CD4-positive, alpha-beta T cell treated with Interleukin-4 for 1 hour (primary cell): ENCODE data around the gene BRINP1.

Source experiments
- DNase-seq, 2 donors: peaks; one replicate each; pipeline ENCODE4 v3.0.0-alpha.2; 2020 to 2022

BRINP1 gene

GRCh38 chr9:119273984-119274665 is 95.1 kb downstream of the BRINP1 start:
- DNase-seq: no peak

GRCh38 chr9:119273325-119273904 is 95.8 kb downstream of the BRINP1 start:
- DNase-seq: no peak

GRCh38 chr9:119272500-119273211 is 96.6 kb downstream of the BRINP1 start:
- DNase-seq: no peak

DNA sequence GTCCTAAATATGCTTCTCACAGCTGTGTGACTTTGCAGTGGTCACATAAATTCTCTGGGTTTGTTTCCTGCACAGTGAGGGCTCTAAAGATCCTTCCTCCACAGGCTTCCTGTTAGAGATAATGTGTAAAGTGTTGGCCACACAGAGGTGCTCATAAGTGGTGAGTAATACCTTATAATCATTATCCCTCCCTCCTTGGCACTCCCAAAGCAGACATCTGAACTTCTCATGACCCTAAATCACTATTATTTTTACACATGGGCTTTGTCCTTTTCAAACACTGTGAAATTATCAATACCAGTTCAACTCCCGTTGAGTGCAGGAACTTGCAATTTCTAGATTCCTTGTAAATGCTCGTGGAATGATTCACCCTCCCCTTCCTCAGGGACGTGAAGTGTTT is 100.2 kb downstream of the BRINP1 start:
- DNase-seq: no peak

GRCh38 chr9:119264165-119264564 is 105.1 kb downstream of the BRINP1 start:
- no peak for DNase-seq

DNA sequence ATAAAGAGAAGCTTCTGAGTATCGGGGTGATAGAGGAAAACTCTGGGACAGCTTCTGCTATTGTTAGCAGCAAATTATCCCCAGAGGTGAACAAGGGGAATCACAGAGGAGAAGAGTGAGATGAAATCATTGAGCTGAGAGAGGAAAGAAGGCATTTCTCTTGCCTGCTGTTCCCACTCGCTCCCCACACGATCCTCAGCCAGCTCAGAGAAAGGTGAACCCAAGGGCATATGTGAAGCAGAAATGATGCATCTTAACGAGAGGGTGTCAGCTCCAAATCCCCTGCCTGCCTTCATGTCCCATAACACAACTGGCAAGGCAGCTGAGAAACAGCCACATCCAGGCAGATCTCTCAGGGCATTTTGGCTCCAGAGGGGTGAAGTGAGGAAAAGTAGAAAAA is 111.6 kb downstream of the BRINP1 start:
- DNase-seq: no peak

DNA sequence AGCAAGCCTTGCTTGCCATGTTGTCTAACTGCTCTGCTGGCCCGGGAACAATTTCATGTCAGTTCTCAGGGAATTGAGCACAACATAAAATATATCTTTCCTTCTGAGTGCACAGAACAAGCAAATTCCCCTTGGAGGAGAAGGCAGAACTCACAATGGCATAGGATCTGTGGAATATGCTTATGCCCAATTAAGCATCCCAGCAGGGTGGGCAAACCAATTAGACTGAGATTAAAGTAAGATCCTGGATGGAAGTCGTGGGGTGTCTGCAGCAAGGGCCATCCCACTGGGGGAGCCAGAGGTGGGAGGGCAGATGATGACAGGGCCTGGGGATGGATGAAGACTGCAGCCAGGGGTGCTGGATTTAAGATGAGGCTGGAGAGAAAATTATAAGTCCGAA is 114.1 kb downstream of the BRINP1 start:
- no peak for DNase-seq

- no peak for DNase-seq
Observed at GRCh38 chr9:119252671-119253299, 116.5 kb downstream of the BRINP1 start.

DNA sequence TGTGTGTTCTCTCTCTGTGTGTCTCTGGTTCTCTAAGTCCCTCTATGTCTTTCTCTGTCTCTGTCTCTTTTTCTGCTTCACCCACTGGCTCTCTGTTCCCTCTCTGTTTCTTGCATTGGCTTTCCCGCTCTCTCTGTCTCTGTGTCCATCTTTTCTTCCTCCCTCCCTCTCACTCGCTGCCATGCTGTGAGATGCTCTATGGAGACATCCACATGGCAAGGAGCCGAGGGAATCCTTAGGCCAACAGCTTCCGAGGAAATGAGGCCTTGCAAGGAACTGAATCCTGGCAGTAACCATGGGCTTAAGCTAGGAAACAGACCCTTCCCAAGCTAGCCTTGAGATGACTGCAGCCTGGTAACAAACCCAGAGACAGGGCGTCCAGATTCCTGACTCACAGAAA is 117.3 kb downstream of the BRINP1 start:
- no peak for DNase-seq

DNA sequence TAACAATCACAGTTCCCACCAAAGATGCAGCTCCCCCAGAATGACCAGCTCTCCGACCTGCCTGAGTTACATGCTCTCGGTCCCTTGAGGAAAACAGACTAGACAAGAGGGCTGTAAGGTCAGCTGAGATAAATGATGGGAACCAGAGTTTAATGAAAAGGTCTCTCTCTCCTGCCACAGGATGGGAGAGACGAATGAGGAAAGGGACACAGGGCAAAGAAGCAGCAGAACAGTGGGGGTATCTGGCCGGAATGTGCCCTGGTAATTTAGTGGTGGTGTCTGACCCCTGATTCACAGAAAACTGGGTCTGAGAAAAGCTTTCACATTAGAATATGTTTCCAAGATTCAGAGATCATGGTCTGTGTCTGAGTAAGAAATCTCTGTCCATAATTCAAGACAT is 118.5 kb downstream of the BRINP1 start:
- DNase-seq: no peak

- no peak for DNase-seq
Observed at GRCh38 chr9:119240546-119240945, 128.7 kb downstream of the BRINP1 start.

DNA sequence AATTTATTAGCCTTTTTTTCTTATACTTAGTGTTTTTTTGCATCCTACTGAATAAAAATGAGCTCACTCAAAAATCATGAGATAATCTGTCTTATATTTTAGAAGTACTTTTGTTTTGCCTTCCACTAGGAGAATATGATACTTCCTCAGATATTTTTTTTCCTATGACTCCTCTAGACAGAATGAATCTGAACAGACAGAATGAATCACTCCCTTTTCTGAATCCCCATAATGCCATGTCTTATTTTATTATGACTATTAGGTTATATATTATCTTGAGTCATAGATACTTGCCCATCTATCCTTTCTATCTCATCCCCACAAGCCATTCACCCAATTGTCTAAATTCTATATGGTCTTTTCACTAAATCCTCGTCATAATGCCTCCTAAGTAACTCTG is 134.6 kb downstream of the BRINP1 start:
- DNase-seq: no peak

DNA sequence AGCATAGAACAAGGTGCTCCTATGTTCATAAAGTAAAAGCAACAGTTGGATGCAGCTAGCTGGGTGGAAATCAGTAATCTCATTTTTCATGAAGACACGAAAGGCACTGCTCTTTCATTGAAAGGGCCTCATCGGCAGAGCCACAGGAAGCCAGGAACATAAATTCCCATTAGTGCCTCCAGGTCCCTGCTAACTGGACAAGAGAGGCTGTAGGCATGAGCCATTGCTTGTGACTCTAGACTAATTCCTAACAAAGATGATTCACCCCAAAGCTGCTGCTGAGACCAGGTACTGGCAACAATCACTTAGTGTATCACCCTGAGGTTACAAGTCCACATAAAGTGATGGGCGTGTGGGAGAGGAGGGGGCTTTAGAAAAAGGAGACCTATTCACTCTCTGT is 141.8 kb downstream of the BRINP1 start:
- DNase-seq: no peak

DNA sequence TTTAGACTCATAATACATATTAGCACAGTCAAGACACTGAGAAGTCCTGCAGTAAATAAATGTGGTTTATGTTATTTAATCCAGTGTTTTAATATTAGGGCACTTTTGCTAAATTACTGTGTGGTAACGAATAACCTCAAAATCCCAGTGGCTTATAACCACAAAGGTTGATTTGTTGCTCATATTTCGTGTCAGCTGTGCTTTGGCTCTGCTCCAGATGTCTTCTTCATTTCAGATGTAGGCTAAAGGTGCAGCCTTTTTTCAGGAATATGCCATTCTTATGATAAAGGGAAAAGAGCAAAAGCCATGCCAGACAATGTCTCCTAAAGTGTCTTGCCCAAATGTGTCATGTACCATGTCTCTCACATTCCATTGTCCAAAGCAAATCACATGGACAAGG is 144.8 kb downstream of the BRINP1 start:
- no peak for DNase-seq

GRCh38 chr9:119221276-119221675 is 148.0 kb downstream of the BRINP1 start:
- no peak for DNase-seq

GRCh38 chr9:119218293-119218692 is 150.9 kb downstream of the BRINP1 start:
- DNase-seq: no peak

DNA sequence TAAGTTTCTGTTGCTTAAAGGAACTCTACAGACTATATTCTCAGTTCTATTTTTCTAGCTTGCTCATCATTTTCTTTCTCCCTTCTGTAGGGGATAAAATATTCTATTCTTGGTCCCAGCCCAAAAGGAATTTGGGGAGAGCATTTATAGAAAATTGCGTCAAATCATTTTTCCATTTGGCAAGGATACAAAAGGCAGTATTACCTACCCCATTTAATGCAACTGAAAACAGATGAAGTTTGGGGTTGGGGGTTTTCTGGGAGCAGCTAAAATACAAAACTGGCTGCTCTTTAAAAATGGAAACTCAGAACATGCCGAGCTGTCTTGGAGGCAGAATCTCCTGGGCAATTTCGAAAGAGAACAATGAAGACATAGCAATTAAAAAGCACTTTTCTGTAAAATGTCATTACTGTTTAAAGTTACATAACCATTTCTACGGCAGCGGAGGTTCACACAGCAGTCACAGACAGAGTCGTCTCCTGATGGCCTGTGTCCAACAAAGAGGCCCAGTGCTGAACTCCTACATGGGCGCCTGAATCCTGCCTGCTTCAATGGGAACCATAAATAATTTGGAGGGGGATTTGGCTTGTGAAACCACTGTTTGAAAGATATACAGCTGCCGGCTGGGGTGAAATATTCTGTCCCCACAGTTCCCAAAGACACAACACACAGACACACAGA is 152.4 kb downstream of the BRINP1 start:
- no peak for DNase-seq

DNA sequence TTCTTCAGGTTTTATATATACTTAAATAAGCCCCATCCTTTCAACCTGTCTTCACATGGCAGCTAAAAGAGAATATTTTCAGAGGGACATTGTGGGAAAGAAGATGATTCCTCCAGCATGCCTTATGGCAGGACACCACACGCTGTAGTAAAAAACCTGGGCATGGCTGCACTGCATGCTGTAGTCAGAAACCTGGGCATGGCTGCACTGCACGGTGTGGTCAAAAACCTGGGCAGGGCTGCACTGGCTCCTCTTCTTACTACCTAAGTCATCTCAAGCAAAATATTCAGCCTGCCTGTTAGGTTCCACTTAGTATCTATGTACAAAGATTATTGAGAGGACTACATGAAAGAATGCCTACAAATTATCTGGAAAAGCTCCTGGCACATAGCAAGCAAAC is 153.6 kb downstream of the BRINP1 start:
- no peak for DNase-seq

DNA sequence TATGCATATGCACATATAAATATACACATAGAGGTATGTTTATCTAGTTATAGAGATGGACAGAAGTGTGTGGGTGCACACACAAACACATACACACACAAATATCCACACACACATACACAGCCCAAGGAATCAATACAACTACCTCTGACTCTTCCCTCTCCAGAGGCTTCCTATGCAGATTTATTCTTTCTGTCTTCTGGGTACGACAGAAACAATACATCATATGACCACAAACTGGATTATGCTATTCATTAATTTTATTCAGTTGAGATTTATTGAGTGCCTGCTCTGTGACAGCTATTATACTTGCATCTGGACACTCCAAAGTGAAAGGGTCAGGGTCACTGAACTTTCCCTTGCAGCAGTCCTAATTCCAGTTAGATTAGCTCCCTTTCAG is 155.8 kb downstream of the BRINP1 start:
- no peak for DNase-seq

DNA sequence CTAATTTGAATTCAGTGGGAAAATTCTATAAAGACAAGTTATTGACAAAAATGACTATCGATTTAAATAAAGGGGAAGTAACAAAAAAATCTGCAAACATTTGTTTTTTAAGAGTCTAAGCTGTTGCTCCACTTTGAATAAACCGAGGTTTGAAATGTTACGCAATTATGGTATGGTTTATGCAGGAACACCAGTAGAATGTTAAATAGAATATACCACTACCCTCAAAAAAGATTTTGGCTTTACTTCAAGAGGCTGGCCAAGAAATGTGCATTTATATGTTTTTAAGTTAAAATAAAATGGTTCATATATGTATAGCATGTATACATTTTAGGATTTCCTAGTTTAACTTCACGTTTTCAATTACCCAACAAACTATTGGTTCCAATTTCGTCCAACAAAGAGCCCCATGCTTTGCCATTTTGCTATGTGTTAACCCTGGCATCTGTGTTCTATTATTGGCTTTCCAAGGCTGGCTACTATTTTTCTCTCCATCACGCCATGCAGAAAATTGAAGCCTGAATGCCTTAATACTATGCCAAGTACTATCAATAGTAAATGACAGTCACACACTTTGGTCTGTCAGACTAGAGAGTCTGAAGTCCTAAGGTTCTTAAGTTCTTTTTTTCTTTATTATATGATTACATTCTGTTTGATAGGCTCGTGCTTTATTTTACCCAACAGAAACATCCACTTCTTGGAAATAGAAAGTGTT is 171.2 kb downstream of the BRINP1 start:
- no peak for DNase-seq

- DNase-seq: no peak
Observed at GRCh38 chr9:119195521-119195920, 173.7 kb downstream of the BRINP1 start.

DNA sequence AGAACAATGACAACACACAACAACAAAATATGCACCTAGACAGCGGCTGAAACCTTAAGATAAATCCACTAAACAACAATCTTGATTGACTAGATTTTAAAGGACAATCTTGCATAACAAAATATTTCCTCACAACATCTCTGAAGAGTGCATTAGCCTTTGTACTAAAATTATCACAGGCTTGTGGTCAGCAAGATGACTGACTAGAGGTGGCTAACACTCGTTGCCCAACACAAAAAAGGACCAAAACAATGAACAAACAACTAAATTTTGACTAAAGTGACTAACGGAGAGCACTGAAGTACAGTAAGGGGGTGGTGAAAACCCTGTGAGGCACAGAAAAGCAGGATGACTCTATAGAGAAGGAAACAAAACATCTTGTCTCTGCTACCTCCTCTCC is 183.9 kb downstream of the BRINP1 start:
- no peak for DNase-seq
